ENCODE data around the gene CASKIN1. TPM values are rescaled to one million over a fixed set of nuclear protein-coding genes. Genes with fewer than 3 reads are reported as not detected.

The CASKIN1 gene
- total RNA-seq, 1 experiment from 2014 or later = 4.5 TPM

DNA sequence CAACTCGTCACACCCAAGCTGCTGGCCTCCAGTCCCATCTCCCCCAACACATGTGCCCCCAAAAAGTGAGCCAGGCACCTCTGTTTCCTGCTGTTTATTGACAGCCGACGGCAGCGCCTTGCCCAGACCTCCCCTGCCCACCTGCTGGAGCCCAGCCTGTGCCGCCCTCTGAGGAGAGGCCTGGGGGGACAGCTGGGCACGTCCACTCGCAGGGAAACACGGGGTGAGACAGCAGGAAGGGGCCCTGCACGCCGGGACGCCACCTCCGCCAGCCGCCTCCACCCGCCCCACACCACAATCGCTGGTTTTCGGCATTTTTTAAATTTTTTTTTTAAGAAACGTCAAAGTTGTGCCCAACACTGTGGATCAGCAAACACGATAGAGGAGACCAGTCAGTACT is 19.3 kb downstream of the CASKIN1 start:
- Histone ChIP-seq H3K4me1 (ENCODE audit: control insufficient read depth, insufficient read depth, low read length) (no peaks in the 10 kb centered on the region), H3K27me3 (ENCODE audit: control insufficient read depth, insufficient read depth, low read length) (no peaks in the 10 kb centered on the region), H3K36me3 (ENCODE audit: control insufficient read depth, insufficient read depth, low read length) (no peaks in the 10 kb centered on the region), H3K9me3 (ENCODE audit: control insufficient read depth, insufficient read depth, low read depth, low read length) (no peaks in the 10 kb centered on the region), H3K27ac (ENCODE audit: low read length) (no peak overlapping the region), H3K4me3 (ENCODE audit: low read depth in 2 of 2, low read length in 2 of 2) (no peak overlapping the region)
- no peak for ATAC-seq
- BruUV-seq (replicated peaks) = no TSS peak
- no peak for DNase-seq (ENCODE audit: low read depth, low spot score)
- CTCF ChIA-PET = no interaction called here
- in situ Hi-C loops (cut with HindIII; ENCODE audit: low pct_unique_long_range_greater_than_20kb, low sequenced_read_pairs) = no loop called here
- TF ChIP-seq, protein P1, sequence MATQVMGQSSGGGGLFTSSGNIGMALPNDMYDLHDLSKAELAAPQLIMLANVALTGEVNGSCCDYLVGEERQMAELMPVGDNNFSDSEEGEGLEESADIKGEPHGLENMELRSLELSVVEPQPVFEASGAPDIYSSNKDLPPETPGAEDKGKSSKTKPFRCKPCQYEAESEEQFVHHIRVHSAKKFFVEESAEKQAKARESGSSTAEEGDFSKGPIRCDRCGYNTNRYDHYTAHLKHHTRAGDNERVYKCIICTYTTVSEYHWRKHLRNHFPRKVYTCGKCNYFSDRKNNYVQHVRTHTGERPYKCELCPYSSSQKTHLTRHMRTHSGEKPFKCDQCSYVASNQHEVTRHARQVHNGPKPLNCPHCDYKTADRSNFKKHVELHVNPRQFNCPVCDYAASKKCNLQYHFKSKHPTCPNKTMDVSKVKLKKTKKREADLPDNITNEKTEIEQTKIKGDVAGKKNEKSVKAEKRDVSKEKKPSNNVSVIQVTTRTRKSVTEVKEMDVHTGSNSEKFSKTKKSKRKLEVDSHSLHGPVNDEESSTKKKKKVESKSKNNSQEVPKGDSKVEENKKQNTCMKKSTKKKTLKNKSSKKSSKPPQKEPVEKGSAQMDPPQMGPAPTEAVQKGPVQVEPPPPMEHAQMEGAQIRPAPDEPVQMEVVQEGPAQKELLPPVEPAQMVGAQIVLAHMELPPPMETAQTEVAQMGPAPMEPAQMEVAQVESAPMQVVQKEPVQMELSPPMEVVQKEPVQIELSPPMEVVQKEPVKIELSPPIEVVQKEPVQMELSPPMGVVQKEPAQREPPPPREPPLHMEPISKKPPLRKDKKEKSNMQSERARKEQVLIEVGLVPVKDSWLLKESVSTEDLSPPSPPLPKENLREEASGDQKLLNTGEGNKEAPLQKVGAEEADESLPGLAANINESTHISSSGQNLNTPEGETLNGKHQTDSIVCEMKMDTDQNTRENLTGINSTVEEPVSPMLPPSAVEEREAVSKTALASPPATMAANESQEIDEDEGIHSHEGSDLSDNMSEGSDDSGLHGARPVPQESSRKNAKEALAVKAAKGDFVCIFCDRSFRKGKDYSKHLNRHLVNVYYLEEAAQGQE (IDR thresholded peaks at IDR 0.05; ENCODE audit: insufficient read depth in 1 of 2, low read depth in 2 of 2, low read length in 1 of 2) = no peak
- no peak for TF ChIP-seq POLR2AphosphoS5 (IDR thresholded peaks at IDR 0.05; ENCODE audit: low read depth, low read length)
- intact Hi-C loops (cut with micrococcal nuclease; ENCODE audit: unreplicated experiment) = no loop called here
- POLR2A ChIA-PET = no interaction called here

DNA sequence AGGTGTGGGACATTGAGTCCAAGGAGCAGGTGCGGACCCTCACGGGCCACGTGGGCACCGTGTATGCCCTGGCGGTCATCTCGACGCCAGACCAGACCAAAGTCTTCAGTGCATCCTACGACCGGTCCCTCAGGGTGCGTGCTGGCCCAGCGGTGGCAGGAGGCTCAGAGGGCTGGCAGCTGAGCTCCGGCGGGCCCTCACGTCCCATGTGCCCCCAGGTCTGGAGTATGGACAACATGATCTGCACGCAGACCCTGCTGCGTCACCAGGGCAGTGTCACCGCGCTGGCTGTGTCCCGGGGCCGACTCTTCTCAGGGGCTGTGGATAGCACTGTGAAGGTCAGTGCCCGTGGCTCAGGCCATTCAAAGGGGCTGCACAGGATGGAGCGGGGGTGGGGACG is 20.4 kb downstream of the CASKIN1 start:
- POLR2A ChIA-PET = no interaction called here
- H3K36me3 ChIP-seq (ENCODE audit: control insufficient read depth, insufficient read depth, low read length) = no peaks in the 10 kb centered on the region
- in situ Hi-C loops (cut with HindIII; ENCODE audit: low pct_unique_long_range_greater_than_20kb, low sequenced_read_pairs) = no loop called here

More for the DNA sequence above, 20.4 kb downstream of the CASKIN1 start:
- intact Hi-C loops (cut with micrococcal nuclease; ENCODE audit: unreplicated experiment) = no loop called here
- TF ChIP-seq TCF7L2 (IDR thresholded peaks at IDR 0.05; ENCODE audit: low read depth, low read length) = no peak
- TF ChIP-seq, protein P1 (IDR thresholded peaks at IDR 0.05; ENCODE audit: insufficient read depth in 1 of 2, low read depth in 2 of 2, low read length in 1 of 2) = no peak
- no peak for TF ChIP-seq SIN3A (IDR thresholded peaks at IDR 0.05; ENCODE audit: borderline replicate concordance, insufficient read depth, low read depth, low read length)
- no peak for TF ChIP-seq POLR2AphosphoS5 (IDR thresholded peaks at IDR 0.05; ENCODE audit: low read depth, low read length)
- TF ChIP-seq, protein P2, sequence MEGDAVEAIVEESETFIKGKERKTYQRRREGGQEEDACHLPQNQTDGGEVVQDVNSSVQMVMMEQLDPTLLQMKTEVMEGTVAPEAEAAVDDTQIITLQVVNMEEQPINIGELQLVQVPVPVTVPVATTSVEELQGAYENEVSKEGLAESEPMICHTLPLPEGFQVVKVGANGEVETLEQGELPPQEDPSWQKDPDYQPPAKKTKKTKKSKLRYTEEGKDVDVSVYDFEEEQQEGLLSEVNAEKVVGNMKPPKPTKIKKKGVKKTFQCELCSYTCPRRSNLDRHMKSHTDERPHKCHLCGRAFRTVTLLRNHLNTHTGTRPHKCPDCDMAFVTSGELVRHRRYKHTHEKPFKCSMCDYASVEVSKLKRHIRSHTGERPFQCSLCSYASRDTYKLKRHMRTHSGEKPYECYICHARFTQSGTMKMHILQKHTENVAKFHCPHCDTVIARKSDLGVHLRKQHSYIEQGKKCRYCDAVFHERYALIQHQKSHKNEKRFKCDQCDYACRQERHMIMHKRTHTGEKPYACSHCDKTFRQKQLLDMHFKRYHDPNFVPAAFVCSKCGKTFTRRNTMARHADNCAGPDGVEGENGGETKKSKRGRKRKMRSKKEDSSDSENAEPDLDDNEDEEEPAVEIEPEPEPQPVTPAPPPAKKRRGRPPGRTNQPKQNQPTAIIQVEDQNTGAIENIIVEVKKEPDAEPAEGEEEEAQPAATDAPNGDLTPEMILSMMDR (IDR thresholded peaks at IDR 0.05) = no peak
- CTCF ChIA-PET = no interaction called here
- Histone ChIP-seq H3K4me1 (ENCODE audit: control insufficient read depth, insufficient read depth, low read length) (no peaks in the 10 kb centered on the region), H3K9me3 (ENCODE audit: control insufficient read depth, insufficient read depth, low read depth, low read length) (no peaks in the 10 kb centered on the region), H3K27me3 (ENCODE audit: control insufficient read depth, insufficient read depth, low read length) (no peaks in the 10 kb centered on the region), H3K4me3 (ENCODE audit: low read depth in 2 of 2, low read length in 2 of 2) (no peak overlapping the region), H3K27ac (ENCODE audit: low read length) (no peak overlapping the region)
- DNase-seq (ENCODE audit: low read depth, low spot score) = no peak
- no TSS peak for BruUV-seq (replicated peaks)
- ATAC-seq = no peak

Measured in Panc1 (cell line).